Activated CD4-positive, alpha-beta T cell treated with anti-CD3 and anti-CD28 coated beads, Interleukin-2, Interleukin-4, amounts not matched to agents 100 ng/mL and 50 ng/mL, durations not matched to agents 16 hours and 8 hours (primary cell): Measurements from ENCODE around the gene EHMT1.

ENCODE experiments used
- DNase-seq: peaks from one replicate; pipeline ENCODE4 v3.0.0-alpha.2; 2020; ENCODE audit warnings: low spot score

The EHMT1 gene

DNA sequence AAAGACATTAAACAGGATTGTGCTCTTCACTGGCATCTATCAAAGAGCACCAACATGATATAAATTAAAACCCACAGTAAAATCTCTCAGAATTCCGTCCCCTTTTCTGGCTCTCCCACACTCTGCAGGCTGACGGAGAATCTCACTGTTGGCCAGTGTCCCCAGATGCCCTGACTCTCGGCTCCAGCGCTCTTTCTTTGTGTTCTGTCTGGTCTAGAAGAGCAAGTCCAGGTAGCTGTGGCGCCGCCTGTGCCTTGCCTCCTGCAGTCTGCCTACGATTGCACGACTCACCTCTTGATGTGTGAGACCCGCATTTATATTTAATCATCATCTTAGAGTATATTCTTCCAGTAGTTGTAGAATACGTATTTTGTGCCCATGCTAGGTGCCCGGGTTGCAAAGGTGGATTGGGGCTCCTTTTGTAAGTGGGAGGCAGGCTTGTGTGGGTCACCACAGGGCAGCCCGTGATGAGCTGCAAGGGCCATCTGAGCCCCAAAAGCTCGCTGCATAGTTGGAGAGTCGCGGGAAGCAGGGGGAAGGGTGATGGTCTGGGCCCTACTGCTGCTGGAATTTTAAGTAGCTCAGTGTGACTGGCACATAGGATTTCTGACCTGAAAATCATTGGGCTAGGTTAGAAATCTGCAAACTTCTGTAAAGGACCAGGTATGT lies 55.6 kb downstream of the EHMT1 start:
- DNase-seq = no peak

GRCh38 chr9:137674976-137675320 lies 56.1 kb downstream of the EHMT1 start:
- no peak for DNase-seq

DNA sequence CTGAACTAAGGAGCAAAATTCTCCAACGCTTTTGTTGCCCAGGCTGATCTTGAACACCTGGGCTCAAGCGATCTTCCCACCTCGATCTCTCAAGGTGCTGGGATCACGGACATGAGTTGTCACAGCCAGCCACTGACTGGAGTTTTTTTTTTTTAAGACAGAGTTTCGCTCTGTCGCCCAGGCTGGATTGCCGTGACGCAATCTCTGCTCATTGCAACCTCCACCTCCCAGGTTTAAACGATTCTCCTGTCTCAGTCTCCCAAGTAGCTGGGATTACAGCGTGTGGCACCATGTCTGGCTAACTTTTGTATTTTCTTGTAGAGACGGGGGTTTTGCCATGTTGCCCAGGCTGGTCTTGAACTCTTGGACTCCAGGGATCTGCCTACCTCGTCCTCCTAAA lies 58.2 kb downstream of the EHMT1 start:
- DNase-seq = no peak

DNA sequence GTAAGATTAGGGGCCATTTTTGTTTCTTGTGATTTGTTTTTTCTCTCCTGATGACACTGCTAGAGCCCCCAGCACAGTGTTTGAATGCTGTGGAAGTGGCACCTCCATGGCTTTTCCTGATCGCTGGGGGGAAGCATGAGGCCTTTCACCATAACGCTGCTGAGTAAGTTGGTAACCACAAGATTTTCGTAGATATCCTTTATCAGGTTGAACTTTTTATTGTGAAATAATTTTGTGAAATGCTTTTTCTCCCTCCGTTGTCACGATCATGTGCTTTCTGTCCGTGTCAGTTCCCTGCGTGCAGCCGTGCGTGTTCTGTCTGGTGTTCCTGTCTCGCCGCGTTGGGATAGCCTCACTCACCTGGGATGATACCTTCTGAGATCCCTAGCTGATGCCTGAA lies 59.4 kb downstream of the EHMT1 start:
- DNase-seq = no peak

DNA sequence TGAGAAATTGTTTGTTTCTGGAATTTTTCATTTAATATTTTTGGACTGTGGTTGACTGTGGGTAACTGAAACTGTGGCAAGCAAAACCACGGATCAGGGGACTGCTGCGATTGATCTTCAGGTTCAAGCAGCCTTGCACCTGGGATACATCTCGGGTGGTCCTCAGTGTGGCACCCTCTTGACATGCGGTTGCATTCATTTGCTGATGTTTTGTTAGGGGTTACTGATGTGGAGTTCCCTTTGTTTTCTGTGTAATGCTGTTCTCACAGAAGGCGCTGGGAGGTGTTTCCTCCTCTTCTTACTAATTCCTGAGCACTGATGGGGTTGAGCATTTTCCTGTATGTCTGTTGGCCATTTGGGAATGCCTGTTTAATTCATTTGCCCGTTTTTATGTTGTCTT lies 60.4 kb downstream of the EHMT1 start:
- no peak for DNase-seq

GRCh38 chr9:137679695-137680305 lies 61.0 kb downstream of the EHMT1 start:
- DNase-seq = no peak

DNA sequence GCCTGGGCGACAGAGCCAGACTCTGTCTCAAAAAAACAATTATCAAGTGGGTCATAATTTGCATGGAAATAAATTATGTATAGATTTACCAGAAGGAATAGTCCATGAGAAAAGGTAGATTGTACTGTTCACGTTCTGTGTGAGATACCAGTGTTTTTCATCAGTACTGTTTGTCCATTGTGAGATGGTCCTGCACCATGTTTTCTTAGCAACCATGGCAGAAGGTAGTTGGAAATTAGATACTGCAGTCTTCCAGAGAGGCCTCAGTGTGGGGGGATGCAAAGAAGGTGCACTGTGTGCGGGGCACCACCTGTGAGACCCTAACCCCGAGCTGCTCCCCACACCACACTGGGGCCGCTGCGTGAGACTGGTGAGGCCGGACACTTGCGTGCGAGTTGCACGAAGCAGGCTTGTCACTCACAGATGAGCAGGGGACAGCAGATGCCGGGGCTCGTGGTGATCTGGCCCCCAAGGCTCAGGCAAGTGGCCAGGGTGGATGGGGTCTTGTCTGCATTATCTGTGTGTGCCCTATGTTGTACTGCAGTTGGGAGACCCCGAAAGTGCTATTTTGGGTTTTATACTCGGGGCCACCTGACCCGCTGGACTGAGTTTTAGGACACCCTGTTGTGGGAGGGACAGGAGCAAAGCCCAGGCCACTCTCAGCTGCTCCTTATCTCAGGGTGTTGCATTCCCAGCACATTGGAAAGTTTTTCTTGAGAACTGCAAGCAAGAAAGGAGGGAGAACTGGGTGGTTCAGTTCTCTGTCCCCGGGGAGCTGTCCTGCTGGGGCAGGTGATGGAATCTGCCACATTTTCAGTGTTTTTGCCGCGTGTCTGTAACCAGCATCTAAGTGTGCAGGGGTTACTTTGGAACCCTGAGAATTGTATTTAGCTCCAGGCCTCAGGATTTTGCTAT lies 61.9 kb downstream of the EHMT1 start:
- DNase-seq = no peak

GRCh38 chr9:137682428-137683105 lies 63.8 kb downstream of the EHMT1 start:
- DNase-seq = no peak

GRCh38 chr9:137683262-137683864 lies 64.6 kb downstream of the EHMT1 start:
- DNase-seq = no peak

GRCh38 chr9:137685035-137685740 lies 66.4 kb downstream of the EHMT1 start:
- DNase-seq = no peak

GRCh38 chr9:137685741-137686420 lies 67.1 kb downstream of the EHMT1 start:
- no peak for DNase-seq

DNA sequence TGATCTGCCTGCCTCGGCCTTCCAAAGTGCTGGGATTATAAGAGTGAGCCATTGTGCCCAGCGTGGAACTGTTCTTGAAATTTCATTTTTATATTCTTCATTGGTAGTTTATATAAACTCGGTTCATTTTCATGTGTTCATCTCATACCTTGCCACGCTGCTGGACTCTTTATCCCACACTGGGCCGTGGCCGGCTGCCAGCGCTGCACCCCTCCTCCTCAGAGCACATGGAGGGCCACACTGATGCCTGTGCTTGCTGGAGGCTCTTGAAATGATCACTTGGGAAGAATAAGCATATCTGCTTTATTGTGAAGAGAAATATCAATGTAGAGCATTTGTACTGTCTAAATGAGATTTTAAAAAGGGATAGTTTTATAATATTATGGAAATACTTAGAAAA lies 69.5 kb downstream of the EHMT1 start:
- no peak for DNase-seq

GRCh38 chr9:137688725-137689124 lies 69.9 kb downstream of the EHMT1 start:
- DNase-seq = no peak

GRCh38 chr9:137689745-137690529 lies 71.1 kb downstream of the EHMT1 start:
- DNase-seq = no peak

GRCh38 chr9:137690930-137691645 lies 72.3 kb downstream of the EHMT1 start:
- DNase-seq = no peak

GRCh38 chr9:137691646-137692351 lies 73.0 kb downstream of the EHMT1 start:
- no peak for DNase-seq

GRCh38 chr9:137694236-137694959 lies 75.6 kb downstream of the EHMT1 start:
- no peak for DNase-seq
